AG04450 (cell line): ENCODE measurements around the gene DSCAML1. TPM values are rescaled to one million over a fixed set of nuclear protein-coding genes. Genes with fewer than 3 reads are reported as not detected.

Experiments
- CTCF ChIA-PET: fragments of 300-600, 350-600 bp; formaldehyde crosslinking; extraction: SDS; loops from one replicate; lab custom pipeline; 2022; ENCODE audit warnings: antibody characterized with exemption, inconsistent platforms; lab: Charles Lee
- POLR2A ChIA-PET: fragments of 350-600 bp; formaldehyde crosslinking; extraction: SDS; loops from one replicate; lab custom pipeline; 2021; ENCODE audit warnings: antibody characterized with exemption, inconsistent platforms; lab: Yijun Ruan, JAX
- DNase-seq: peaks from one replicate; pipeline ENCODE4 v3.0.0-alpha.2; 2011; ENCODE audit warnings: low read depth, low spot score
- H3K27ac ChIP-seq: one replicate; pipeline ENCODE4 v1.5.1; 2012; ENCODE audit warnings: low read depth, low read length, control low read depth
- H3K27me3 ChIP-seq: one replicate; pipeline ENCODE4 v1.6.0; 2012; ENCODE audit warnings: low read length; ENCODE audit not compliant: control insufficient read depth, insufficient read depth
- H3K4me3 ChIP-seq: 2 replicates; pipeline ENCODE4 v1.5.1; 2011; ENCODE audit warnings: mild to moderate bottlenecking, low read depth, low read length, control low read depth
- H3K9me3 ChIP-seq: 2 replicates; pipeline ENCODE4 v1.5.1; 2012; ENCODE audit warnings: low read length; ENCODE audit not compliant: control insufficient read depth, insufficient read depth
- polyA plus RNA-seq: library from polyadenylated mRNA; depleted of rRNA; stranded (reverse); fragments of >200 nt; gene quantifications from 2 replicates; pipeline ENCODE4 v1.2.3, GENCODE V29; 2011
- TF ChIP-seq, protein P1 (sequence below): IDR thresholded peaks from 2 replicates; pipeline ENCODE4 v1.5.1; 2011; ENCODE audit warnings: low read depth, low read length, control low read depth, inconsistent platforms

DSCAML1 gene
- polyA plus RNA-seq, 1 experiment = not detected

DNA sequence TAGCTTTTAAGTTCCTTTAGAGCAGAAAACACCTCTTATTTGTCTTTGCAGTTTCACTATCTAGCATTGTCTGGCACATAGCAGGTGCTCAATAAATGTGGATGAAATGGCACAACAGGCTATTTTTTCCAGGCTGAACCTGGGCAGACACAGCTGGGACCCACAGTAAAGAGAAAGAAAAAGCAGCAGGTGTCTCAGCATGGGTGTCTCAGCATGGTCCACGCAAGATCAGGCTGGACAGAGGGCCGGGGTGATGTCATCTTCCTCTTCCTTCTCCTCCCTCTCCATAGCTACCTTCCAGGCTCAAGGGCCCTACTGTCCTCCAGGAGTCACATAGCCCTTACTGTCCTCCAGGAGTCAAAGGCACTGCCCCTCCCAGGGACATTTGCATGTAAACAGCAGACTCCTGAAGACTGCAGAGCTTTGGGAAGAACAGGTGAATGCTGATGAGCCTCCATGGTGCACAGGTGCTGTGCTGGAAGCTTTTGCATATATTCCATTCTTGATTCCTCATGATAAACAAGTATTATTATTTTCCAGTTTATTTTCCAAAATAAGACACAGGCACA is 65.2 kb downstream of the DSCAML1 start:
- Histone ChIP-seq H3K27ac (no peak overlapping the region), H3K9me3 (no peaks in the 10 kb centered on the region), H3K4me3 (no peak overlapping the region), H3K27me3 (peaks cover 7% of the 10 kb centered on the region)
- no peak for DNase-seq
- POLR2A ChIA-PET = no interaction called here
- TF ChIP-seq, protein P1, sequence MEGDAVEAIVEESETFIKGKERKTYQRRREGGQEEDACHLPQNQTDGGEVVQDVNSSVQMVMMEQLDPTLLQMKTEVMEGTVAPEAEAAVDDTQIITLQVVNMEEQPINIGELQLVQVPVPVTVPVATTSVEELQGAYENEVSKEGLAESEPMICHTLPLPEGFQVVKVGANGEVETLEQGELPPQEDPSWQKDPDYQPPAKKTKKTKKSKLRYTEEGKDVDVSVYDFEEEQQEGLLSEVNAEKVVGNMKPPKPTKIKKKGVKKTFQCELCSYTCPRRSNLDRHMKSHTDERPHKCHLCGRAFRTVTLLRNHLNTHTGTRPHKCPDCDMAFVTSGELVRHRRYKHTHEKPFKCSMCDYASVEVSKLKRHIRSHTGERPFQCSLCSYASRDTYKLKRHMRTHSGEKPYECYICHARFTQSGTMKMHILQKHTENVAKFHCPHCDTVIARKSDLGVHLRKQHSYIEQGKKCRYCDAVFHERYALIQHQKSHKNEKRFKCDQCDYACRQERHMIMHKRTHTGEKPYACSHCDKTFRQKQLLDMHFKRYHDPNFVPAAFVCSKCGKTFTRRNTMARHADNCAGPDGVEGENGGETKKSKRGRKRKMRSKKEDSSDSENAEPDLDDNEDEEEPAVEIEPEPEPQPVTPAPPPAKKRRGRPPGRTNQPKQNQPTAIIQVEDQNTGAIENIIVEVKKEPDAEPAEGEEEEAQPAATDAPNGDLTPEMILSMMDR = no peak
- CTCF ChIA-PET = interaction anchor here (1.2 kb wide), 1 partner anchor 306 kb away, joined by 3 read pairs; no protein-coding TSS in a partner anchor

DNA sequence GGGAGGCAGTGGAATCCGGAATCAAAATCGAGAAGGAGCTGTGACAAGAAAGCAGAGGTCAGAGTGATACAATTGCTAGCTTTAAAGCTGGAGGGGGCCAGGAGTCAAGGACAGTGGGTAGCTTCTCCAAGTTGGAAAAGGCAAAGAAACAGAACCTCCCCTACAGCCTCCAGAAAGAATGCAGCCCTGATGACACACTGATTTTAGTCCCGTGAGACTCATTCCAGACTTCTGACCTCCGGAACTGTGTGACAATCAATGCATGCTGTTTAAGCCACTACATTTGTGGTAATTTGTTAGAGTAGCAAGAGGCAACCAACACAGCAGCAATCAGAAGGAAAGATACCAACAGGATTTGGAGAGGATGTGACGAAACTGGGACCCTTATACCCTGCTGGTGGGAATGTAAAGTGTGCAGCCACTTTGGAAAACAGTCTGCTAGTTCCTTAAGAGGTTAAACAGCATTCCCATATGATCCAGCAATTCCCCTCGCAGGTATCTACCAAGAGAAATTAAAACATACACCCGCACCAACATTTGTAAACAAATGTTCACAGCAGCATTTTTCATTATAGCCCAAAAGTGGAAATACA is 66.7 kb downstream of the DSCAML1 start:
- no peak for DNase-seq
- POLR2A ChIA-PET = no interaction called here

DNA sequence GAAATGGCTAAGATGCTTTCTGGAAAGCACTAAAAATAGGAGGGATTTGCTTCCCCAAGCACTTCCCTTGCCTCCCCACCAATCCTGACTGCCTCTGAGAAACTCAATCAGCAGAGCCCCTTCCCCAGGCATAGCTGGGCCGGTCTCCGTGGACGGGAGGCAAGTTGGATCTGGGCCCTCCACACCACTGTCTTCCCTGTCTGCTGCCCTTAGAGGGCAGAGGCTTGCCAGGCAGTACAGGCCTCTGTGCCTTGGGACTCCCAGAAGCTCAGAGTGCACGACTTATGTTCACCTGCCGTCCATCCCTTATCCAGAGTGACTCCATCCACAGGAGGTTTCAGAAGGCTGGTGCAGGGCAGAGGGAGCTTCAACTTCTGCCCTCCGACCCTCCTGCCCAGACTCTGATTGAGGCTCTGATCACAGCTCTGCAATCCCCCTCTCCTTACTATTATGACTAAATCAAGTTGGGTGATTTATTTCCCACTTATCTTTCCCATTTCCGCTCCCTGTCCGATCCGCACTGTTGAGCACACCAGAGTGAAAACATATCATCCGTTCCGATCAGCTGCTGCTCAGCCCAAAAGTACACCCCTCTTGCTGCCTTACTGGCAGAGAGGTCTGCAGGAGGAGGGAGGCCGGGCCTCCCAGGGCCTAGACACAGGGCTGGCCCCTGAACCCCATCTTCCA is 71.8 kb downstream of the DSCAML1 start:
- Histone ChIP-seq H3K9me3 (no peaks in the 10 kb centered on the region), H3K27me3 (peaks cover 13% of the 10 kb centered on the region), H3K27ac (no peak overlapping the region), H3K4me3 (no peak overlapping the region)
- TF ChIP-seq, protein P1 = no peak
- ChIA-PET CTCF (no interaction called here), POLR2A (no interaction called here)
- DNase-seq = no peak

More for the DNA sequence above, 66.7 kb downstream of the DSCAML1 start:
- no peak overlapping the region for H3K27ac ChIP-seq
- peaks cover 7% of the 10 kb centered on the region for H3K27me3 ChIP-seq
- H3K9me3 ChIP-seq = no peaks in the 10 kb centered on the region
- no peak overlapping the region for H3K4me3 ChIP-seq
- CTCF ChIA-PET = no interaction called here
- TF ChIP-seq, protein P1 = 0 out of 2 replicates have a peak, but pooled peaks have one; percentile 11

DNA sequence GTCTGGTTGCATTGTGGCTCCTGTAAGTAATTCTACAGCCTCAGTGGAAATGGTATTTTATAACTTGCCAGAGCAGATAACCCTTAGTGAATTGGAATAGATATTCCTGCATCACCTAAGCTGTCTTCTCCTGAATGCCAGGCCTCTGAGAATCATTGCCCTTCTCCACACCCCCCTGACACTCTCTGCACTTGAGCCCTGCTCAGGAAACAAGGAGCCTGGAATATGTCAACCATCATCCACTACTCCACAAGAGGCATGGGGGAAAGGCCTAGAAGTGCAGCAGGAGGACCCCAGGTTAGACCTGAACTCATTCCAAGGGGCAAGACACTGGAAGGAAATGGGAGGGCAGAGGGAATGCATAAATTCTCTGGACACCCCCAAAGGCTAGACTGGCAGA is 72.4 kb downstream of the DSCAML1 start:
- no peaks in the 10 kb centered on the region for H3K9me3 ChIP-seq
- DNase-seq = no peak
- peaks cover 13% of the 10 kb centered on the region for H3K27me3 ChIP-seq
- TF ChIP-seq, protein P1 = no peak
- no peak overlapping the region for H3K4me3 ChIP-seq
- H3K27ac ChIP-seq = no peak overlapping the region
- ChIA-PET POLR2A (no interaction called here), CTCF (no interaction called here)

DNA sequence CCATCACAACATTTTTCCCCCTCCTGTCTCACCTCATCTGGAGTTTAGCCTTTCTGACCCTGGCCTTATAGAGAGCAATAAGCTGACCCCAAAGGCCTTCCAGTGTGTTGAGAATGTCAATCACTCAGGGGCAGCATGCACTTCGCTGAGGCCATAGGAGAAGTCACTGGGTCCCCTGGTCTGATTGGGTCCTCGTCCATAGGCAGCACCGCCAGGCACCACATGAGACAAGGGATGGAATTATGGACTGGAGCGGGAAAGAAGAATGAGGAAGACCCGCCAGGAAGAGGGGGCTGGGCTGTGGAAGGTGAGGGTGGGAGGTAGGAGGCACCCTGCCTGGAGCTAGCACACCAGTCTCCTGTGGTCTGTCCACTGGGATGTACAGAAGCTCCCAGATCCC is 72.9 kb downstream of the DSCAML1 start:
- H3K27ac ChIP-seq = no peak overlapping the region
- no peak for DNase-seq
- peaks cover 13% of the 10 kb centered on the region for H3K27me3 ChIP-seq
- CTCF ChIA-PET = interaction anchor here (1.4 kb wide), 1 partner anchor 84 kb away, joined by 3 read pairs; no protein-coding TSS in a partner anchor
- POLR2A ChIA-PET = no interaction called here
- no peaks in the 10 kb centered on the region for H3K9me3 ChIP-seq
- H3K4me3 ChIP-seq = no peak overlapping the region
- TF ChIP-seq, protein P1 = no peak
